Thyroid gland (tissue), 4 donors: ENCODE measurements around the gene PDF.

Experiments
- CTCF ChIP-seq, 6 experiments: fragments of 200-600 bp in 3 of 6; fragments of 450-650 bp in 3 of 6; sonication (generic) in 3 of 6; IDR thresholded peaks; one replicate each; pipeline ENCODE4 v1.5.1; 2016 to 2019; ENCODE audit warnings: antibody characterized with exemption in 6 of 6, mild to moderate bottlenecking in 2 of 6, inconsistent platforms in 1 of 6, moderate library complexity in 1 of 6
- POLR2A ChIP-seq, 2 donors: fragments of 450-650 bp; IDR thresholded peaks; one replicate each; pipeline ENCODE4 v1.6.1; 2017; ENCODE audit warnings: antibody characterized with exemption in 2 of 2, mild to moderate bottlenecking in 2 of 2, moderate library complexity in 1 of 2

- TF ChIP-seq CTCF (IDR thresholded peaks at IDR 0.05), result peak; percentile 80 to 95 (median 88)
- peak; percentile 15 to 76 for TF ChIP-seq POLR2A (IDR thresholded peaks at IDR 0.05)
These were observed 9.1 kb upstream of the PDF start, which contains the start of the genes COG8 and NIP7 for GRCh38 chr16:69339289-69340094.
